IMR-90 (cell line): ENCODE data around the gene DSCAML1. TPM values are rescaled to one million over a fixed set of nuclear protein-coding genes. Genes with fewer than 3 reads are reported as not detected.

Experiments used
- ATAC-seq: fragments of 200-7000 bp; cut with Tn5 transposase; 2 replicates; pipeline ENCODE4 v1.9.1; 2020; ENCODE audit warnings: low read depth, mild to moderate bottlenecking, moderate library complexity
- BruUV-seq: library from RNA; stranded (reverse); fragments of 400-500 nt; replicated peaks from 2 replicates; lab custom pipeline; 2021; lab: Mats Ljungman, UMichigan
- CTCF ChIA-PET: fragments of 300-600 bp; formaldehyde crosslinking; extraction: SDS; loops from one replicate; lab custom pipeline; 2021; ENCODE audit warnings: antibody characterized with exemption; lab: Yijun Ruan, JAX
- POLR2A ChIA-PET: fragments of 300-600 bp; sonication (Branson Sonifier 250); formaldehyde crosslinking; loops from one replicate; lab custom pipeline; 2022; ENCODE audit warnings: antibody characterized with exemption; ENCODE audit not compliant: unreplicated experiment; lab: Charles Lee
- DNase-seq: peaks from one replicate; pipeline ENCODE4 v3.0.0; 2013
- H2AFZ ChIP-seq: replicated peaks from 2 replicates; pipeline ENCODE3; 2013; ENCODE audit warnings: low read length, mild to moderate bottlenecking; ENCODE audit not compliant: poor library complexity
- H2AK5ac ChIP-seq: 2 replicates; pipeline ENCODE4 v1.6.1; 2013; ENCODE audit warnings: low read depth, low read length, inconsistent platforms
- H2AK9ac ChIP-seq: replicated peaks from 2 replicates; pipeline ENCODE3; 2013; ENCODE audit warnings: mild to moderate bottlenecking, low read depth, low read length, moderate library complexity; ENCODE audit not compliant: poor library complexity
- H2BK120ac ChIP-seq: 2 replicates; pipeline ENCODE4 v1.6.1; 2013; ENCODE audit warnings: low read depth, low read length, inconsistent platforms
- H2BK15ac ChIP-seq: 3 replicates; pipeline ENCODE4 v1.6.1; 2013; ENCODE audit warnings: low read depth, low read length, inconsistent platforms
- H2BK20ac ChIP-seq: 2 replicates; pipeline ENCODE4 v1.6.1; 2013; ENCODE audit warnings: low read depth, mild to moderate bottlenecking, inconsistent platforms, low read length, moderate library complexity
- H2BK5ac ChIP-seq: 2 replicates; pipeline ENCODE4 v1.6.1; 2013; ENCODE audit warnings: mild to moderate bottlenecking, low read depth, low read length, inconsistent platforms; ENCODE audit not compliant: poor library complexity, severe bottlenecking
- H3K14ac ChIP-seq: replicated peaks from 2 replicates; pipeline ENCODE4 v1.6.1; 2013; ENCODE audit warnings: low read depth, low read length, inconsistent platforms
- H3K18ac ChIP-seq: 2 replicates; pipeline ENCODE4 v1.6.1; 2013; ENCODE audit warnings: low read depth, low read length, control low read depth
- H3K23ac ChIP-seq: 2 replicates; pipeline ENCODE4 v1.6.1; 2013; ENCODE audit warnings: low read depth, low read length, inconsistent platforms
- H3K27ac ChIP-seq: 2 replicates; pipeline ENCODE4 v1.5.1; 2013; ENCODE audit warnings: mild to moderate bottlenecking, control low read depth, low read length; ENCODE audit not compliant: insufficient read depth
- H3K27me3 ChIP-seq: 2 replicates; pipeline ENCODE4 v1.6.1; 2013; ENCODE audit warnings: low read length; ENCODE audit not compliant: control insufficient read depth, insufficient read depth
- H3K36me3 ChIP-seq: 2 replicates; pipeline ENCODE4 v1.6.1; 2013; ENCODE audit warnings: low read length, mixed read lengths; ENCODE audit not compliant: control insufficient read depth, insufficient read depth
- H3K4ac ChIP-seq: 2 replicates; pipeline ENCODE4 v1.6.1; 2013; ENCODE audit warnings: low read depth, low read length, inconsistent platforms
- H3K4me1 ChIP-seq: 2 replicates; pipeline ENCODE4 v1.6.1; 2013; ENCODE audit warnings: low read length, mixed read lengths; ENCODE audit not compliant: control insufficient read depth, insufficient read depth
- H3K4me2 ChIP-seq: 2 replicates; pipeline ENCODE4 v1.6.1; 2013; ENCODE audit warnings: low read depth, mild to moderate bottlenecking, control low read depth, low read length, moderate library complexity
- H3K4me3 ChIP-seq: 2 replicates; pipeline ENCODE4 v1.5.1; 2013; ENCODE audit warnings: low read depth, mild to moderate bottlenecking, control low read depth, low read length, moderate library complexity; ENCODE audit not compliant: insufficient read depth
- H3K56ac ChIP-seq: 2 replicates; pipeline ENCODE4 v1.6.1; 2013; ENCODE audit warnings: low read length, inconsistent platforms; ENCODE audit not compliant: insufficient read depth; ENCODE audit errors: extremely low read depth
- H3K79me1 ChIP-seq, 2 experiments: 2 replicates each; pipeline ENCODE4 v1.6.1; 2013; ENCODE audit warnings: low read length in 2 of 2, inconsistent platforms in 1 of 2, low read depth in 1 of 2
- H3K9ac ChIP-seq: 2 replicates; pipeline ENCODE4 v1.6.1; 2013; ENCODE audit warnings: low read depth, low read length, control low read depth
- H3K9me1 ChIP-seq: 2 replicates; pipeline ENCODE4 v1.6.1; 2013; ENCODE audit warnings: low read length, inconsistent platforms; ENCODE audit not compliant: insufficient read depth
- H3K9me3 ChIP-seq: 2 replicates; pipeline ENCODE4 v1.6.1; 2013; ENCODE audit warnings: low read length; ENCODE audit not compliant: control insufficient read depth, insufficient read depth
- H4K20me1 ChIP-seq: 2 replicates; pipeline ENCODE4 v1.6.1; 2013; ENCODE audit warnings: low read length, inconsistent platforms; ENCODE audit not compliant: insufficient read depth
- H4K5ac ChIP-seq: 2 replicates; pipeline ENCODE4 v1.6.1; 2013; ENCODE audit warnings: mild to moderate bottlenecking, low read depth, low read length, control low read depth
- H4K8ac ChIP-seq, 2 experiments: 2 replicates each; pipeline ENCODE4 v1.6.1; 2013; ENCODE audit warnings: low read depth in 2 of 2, low read length in 2 of 2, control low read depth in 1 of 2, inconsistent platforms in 1 of 2
- H4K91ac ChIP-seq: 2 replicates; pipeline ENCODE4 v1.6.1; 2013; ENCODE audit warnings: low read depth, low read length, inconsistent platforms; ENCODE audit not compliant: insufficient read depth
- WGBS, 2 experiments: methylation state at CpG; one replicate each; pipeline versions ENCODE4 v1.1.5 to v1.1.7; 2013; ENCODE audit warnings: missing lambda C conversion rate in 2 of 2; ENCODE audit not compliant: insufficient read length in 1 of 2; ENCODE audit errors: extremely low coverage in 2 of 2; 5-methylcytosine and 5-hydroxymethylcytosine counted together
- dilution Hi-C: fragments of 300-500 bp; cut with HindIII; formaldehyde crosslinking; loops from one replicate; pipeline ENCODE4 v1.14.3; 2018; ENCODE audit warnings: low sequenced_read_pairs; ENCODE audit not compliant: unreplicated experiment
- in situ Hi-C: fragments of 300-500 bp; cut with MboI; formaldehyde crosslinking; loops from 3 replicates; pipeline ENCODE4 v1.14.3; 2019; ENCODE audit warnings: low sequenced_read_pairs, inconsistent platforms, mixed read lengths
- intact Hi-C: fragments of 100-400 bp; cut with micrococcal nuclease; formaldehyde crosslinking; loops from 2 replicates; pipeline ENCODE4 v1.10.0; 2022
- polyA plus RNA-seq, 3 experiments: library from polyadenylated mRNA; depleted of rRNA; stranded (reverse); fragments of >200 nt; gene quantifications; 2 replicates each; pipeline ENCODE4 v1.2.3, GENCODE V29; 2012; ENCODE audit warnings: low replicate concordance in 1 of 3
- total RNA-seq: library from RNA; depleted of rRNA; stranded (reverse); fragments of >200 nt; gene quantifications from 2 replicates; pipeline ENCODE4 v1.2.3, GENCODE V29; 2012
- TF ChIP-seq, protein P1 (sequence below): fragments of 150-350 bp; IDR thresholded peaks from 2 replicates; pipeline ENCODE4 v1.6.1; 2017; ENCODE audit warnings: mild to moderate bottlenecking, antibody characterized with exemption, low read length, low read depth
- TF ChIP-seq, protein P2 (sequence below): conservative IDR thresholded peaks from 2 replicates; pipeline ENCODE4 v1.5.1; 2012; ENCODE audit warnings: mild to moderate bottlenecking, low read depth, low read length, improper control_type of control experiment

The DSCAML1 gene
- total and polyA plus RNA-seq, 2 of the 4 experiments (the other 2 are of a cell fraction) = not detected

DNA sequence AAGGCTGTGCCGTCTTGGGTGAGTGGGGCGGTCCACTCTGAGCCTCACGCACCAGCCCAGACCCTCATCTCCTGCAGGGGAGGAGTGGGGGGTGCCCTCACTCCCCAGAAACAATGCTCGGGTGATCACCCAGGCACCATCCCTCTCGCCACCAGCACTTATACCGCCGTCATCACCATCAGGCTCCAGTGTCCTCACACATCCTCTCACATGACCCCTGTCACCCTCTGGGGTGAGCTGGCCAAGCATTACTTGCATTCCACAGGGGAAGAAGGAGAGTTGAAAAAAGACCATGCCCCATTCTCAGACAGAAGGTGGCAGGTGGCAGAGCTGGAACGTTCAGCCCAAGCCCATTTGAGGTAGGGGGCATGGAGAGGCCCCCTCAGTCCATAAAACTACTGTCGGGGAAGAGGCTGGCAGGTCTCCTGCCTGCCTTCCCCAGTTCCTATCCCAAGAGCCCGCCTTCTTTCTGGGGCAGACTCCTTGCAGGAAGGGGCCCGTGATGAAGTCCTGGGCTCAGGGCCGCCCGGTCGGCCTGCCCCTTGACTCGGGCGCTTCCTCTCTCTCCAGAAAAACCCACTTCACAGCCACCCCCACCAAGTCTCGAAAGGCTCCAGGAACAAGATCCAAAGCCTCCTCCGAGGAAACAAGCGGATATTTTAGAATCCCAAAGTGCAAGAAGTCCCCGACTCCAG lies 153.3 kb downstream of the DSCAML1 start:
- BruUV-seq = no TSS peak
- H4K5ac ChIP-seq = no peak overlapping the region

More for the DNA sequence above, 153.3 kb downstream of the DSCAML1 start:
- Histone ChIP-seq H2BK5ac (no peak overlapping the region), H3K23ac (no peak overlapping the region), H3K9me1 (no peaks in the 10 kb centered on the region), H3K18ac (no peak overlapping the region), H3K4me1 (no peaks in the 10 kb centered on the region), H3K56ac (no peak overlapping the region), H2AK5ac (no peak overlapping the region), H4K20me1 (no peaks in the 10 kb centered on the region), H2BK20ac (no peak overlapping the region), H2AK9ac (no peak overlapping the region), H3K4me2 (no peak overlapping the region), H3K4me3 (no peak overlapping the region), H3K36me3 (no peaks in the 10 kb centered on the region), H3K27ac (no peak overlapping the region), H3K27me3 (peaks cover 13% of the 10 kb centered on the region), H2BK15ac (no peak overlapping the region), H4K91ac (no peak overlapping the region), H3K9me3 (no peaks in the 10 kb centered on the region), H3K79me1 (no peaks in the 10 kb centered on the region), H2BK120ac (no peak overlapping the region), H3K9ac (no peak overlapping the region), H4K8ac (no peak overlapping the region), H3K4ac (no peak overlapping the region), H3K14ac (no peak overlapping the region), H2AFZ (no peak overlapping the region)
- intact Hi-C loops (no loop called here), dilution Hi-C loops (no loop called here), in situ Hi-C loops (no loop called here)
- no peak for DNase-seq
- TF ChIP-seq, protein P1, sequence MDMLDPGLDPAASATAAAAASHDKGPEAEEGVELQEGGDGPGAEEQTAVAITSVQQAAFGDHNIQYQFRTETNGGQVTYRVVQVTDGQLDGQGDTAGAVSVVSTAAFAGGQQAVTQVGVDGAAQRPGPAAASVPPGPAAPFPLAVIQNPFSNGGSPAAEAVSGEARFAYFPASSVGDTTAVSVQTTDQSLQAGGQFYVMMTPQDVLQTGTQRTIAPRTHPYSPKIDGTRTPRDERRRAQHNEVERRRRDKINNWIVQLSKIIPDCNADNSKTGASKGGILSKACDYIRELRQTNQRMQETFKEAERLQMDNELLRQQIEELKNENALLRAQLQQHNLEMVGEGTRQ = no peak
- TF ChIP-seq, protein P2, sequence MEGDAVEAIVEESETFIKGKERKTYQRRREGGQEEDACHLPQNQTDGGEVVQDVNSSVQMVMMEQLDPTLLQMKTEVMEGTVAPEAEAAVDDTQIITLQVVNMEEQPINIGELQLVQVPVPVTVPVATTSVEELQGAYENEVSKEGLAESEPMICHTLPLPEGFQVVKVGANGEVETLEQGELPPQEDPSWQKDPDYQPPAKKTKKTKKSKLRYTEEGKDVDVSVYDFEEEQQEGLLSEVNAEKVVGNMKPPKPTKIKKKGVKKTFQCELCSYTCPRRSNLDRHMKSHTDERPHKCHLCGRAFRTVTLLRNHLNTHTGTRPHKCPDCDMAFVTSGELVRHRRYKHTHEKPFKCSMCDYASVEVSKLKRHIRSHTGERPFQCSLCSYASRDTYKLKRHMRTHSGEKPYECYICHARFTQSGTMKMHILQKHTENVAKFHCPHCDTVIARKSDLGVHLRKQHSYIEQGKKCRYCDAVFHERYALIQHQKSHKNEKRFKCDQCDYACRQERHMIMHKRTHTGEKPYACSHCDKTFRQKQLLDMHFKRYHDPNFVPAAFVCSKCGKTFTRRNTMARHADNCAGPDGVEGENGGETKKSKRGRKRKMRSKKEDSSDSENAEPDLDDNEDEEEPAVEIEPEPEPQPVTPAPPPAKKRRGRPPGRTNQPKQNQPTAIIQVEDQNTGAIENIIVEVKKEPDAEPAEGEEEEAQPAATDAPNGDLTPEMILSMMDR = no peak
- ATAC-seq = no peak
- POLR2A ChIA-PET = no interaction called here
- WGBS, 2 experiments = no CpG with 5 or more reads among the region's 20 CpGs
- CTCF ChIA-PET = no interaction called here
